Gastrocnemius medialis (tissue), 4 donors: ENCODE results near the gene ITLN2.

ENCODE experiments used
- CTCF ChIP-seq, 5 experiments: fragments of 450-650 bp in 3 of 5; fragments of 200-600 bp in 2 of 5; sonication (generic) in 2 of 5; IDR thresholded peaks in 4 of 5; conservative IDR thresholded peaks in 1 of 5; 1 replicate in 4 of 5; 2 replicates in 1 of 5; pipeline ENCODE4 v1.5.1; 2016 to 2019; ENCODE audit warnings: antibody characterized with exemption in 5 of 5, mild to moderate bottlenecking in 3 of 5, moderate library complexity in 3 of 5
- POLR2A ChIP-seq, 2 donors: fragments of 450-650 bp; IDR thresholded peaks; one replicate each; pipeline ENCODE4 v1.6.1; 2017; ENCODE audit warnings: antibody characterized with exemption in 2 of 2, mild to moderate bottlenecking in 2 of 2, moderate library complexity in 2 of 2

- TF ChIP-seq POLR2A (IDR thresholded peaks at IDR 0.05) (no peak), CTCF (IDR thresholded peaks at IDR 0.05 in 4 of 5, conservative IDR thresholded peaks at IDR 0.05 in 1 of 5) (no peak)
Measured at GRCh38 chr1:160907976-160908375, 46.6 kb downstream of the ITLN2 start.
